Natural killer cell (primary cell): ENCODE results near the gene BYSL. TPM values are rescaled to one million over a fixed set of nuclear protein-coding genes. Genes with fewer than 3 reads are reported as not detected.

ENCODE experiments used
- ATAC-seq, 3 donors: fragments of 150-1000 bp in 2 of 3; fragments of 200-7000 bp in 1 of 3; cut with Tn5 transposase; 1 replicate in 1 of 3; 2 replicates in 2 of 3; pipeline ENCODE4 v1.10.0; 2021; ENCODE audit warnings: mild to moderate bottlenecking in 2 of 3, moderate library complexity in 2 of 3
- DNase-seq, 2 donors: peaks; one replicate each; pipeline versions ENCODE4 v3.0.0 to v3.0.0-alpha.2; 2013 to 2021; ENCODE audit warnings: mixed read lengths in 1 of 2
- H3K27ac ChIP-seq: one replicate; pipeline ENCODE4 v1.5.1; 2013; ENCODE audit warnings: mild to moderate bottlenecking, low read length
- H3K27me3 ChIP-seq: one replicate; pipeline ENCODE4 v1.6.1; 2013; ENCODE audit warnings: low read length; ENCODE audit not compliant: control insufficient read depth, insufficient read depth
- H3K36me3 ChIP-seq: one replicate; pipeline ENCODE4 v1.6.1; 2013; ENCODE audit warnings: low read length; ENCODE audit not compliant: control insufficient read depth, insufficient read depth
- H3K4me1 ChIP-seq: one replicate; pipeline ENCODE4 v1.6.1; 2013; ENCODE audit warnings: low read length; ENCODE audit not compliant: control insufficient read depth, insufficient read depth
- H3K4me3 ChIP-seq: one replicate; pipeline ENCODE4 v1.5.1; 2013; ENCODE audit warnings: low read length
- H3K9me3 ChIP-seq: one replicate; pipeline ENCODE4 v1.6.1; 2013; ENCODE audit warnings: low read length; ENCODE audit not compliant: control insufficient read depth, insufficient read depth
- H3K27ac Mint-ChIP-seq, 2 donors: one replicate each; pipeline ENCODE4 v1.8.0; 2022; ENCODE audit warnings: mild to moderate bottlenecking in 2 of 2, mixed read lengths in 2 of 2, moderate library complexity in 1 of 2
- H3K27me3 Mint-ChIP-seq, 2 donors: one replicate each; pipeline ENCODE4 v1.8.0; 2022; ENCODE audit warnings: low read depth in 2 of 2, mixed read lengths in 2 of 2
- H3K36me3 Mint-ChIP-seq: one replicate; pipeline ENCODE4 v1.8.0; 2022; ENCODE audit warnings: mixed read lengths
- H3K4me1 Mint-ChIP-seq, 2 donors: one replicate each; pipeline ENCODE4 v1.8.0; 2022; ENCODE audit warnings: mixed read lengths in 2 of 2
- H3K4me3 Mint-ChIP-seq: one replicate; pipeline ENCODE4 v1.8.0; 2022; ENCODE audit warnings: mild to moderate bottlenecking, moderate library complexity, mixed read lengths
- H3K9me3 Mint-ChIP-seq, 2 donors: one replicate each; pipeline ENCODE4 v1.8.0; 2022; ENCODE audit warnings: mixed read lengths in 2 of 2
- WGBS: methylation state at CpG from one replicate; pipeline ENCODE4 v1.1.7; 2013; ENCODE audit warnings: missing lambda C conversion rate; ENCODE audit not compliant: insufficient coverage; 5-methylcytosine and 5-hydroxymethylcytosine counted together
- intact Hi-C: fragments of 100-400 bp; cut with micrococcal nuclease; formaldehyde crosslinking; loops from one replicate; pipeline ENCODE4 v1.14.2; 2022
- total RNA-seq, 4 donors: library from RNA; stranded (reverse); fragments of 120-200 nt in 1 of 4; gene quantifications; one replicate each; pipeline versions ENCODE4 v1.2.3 to v1.2.4, GENCODE V29; 2013 to 2022
- TF ChIP-seq, protein P1 (sequence below): fragments of 200-600 bp; IDR thresholded peaks from one replicate; pipeline ENCODE4 v1.8.0; 2022; ENCODE audit warnings: antibody characterized with exemption

The BYSL gene
- total RNA-seq, 3 donors from 2014 or later (not counting 1 experiment from before 2014, with no cell fraction given) = 5.4 to 11.6 (median 5.7) TPM

DNA sequence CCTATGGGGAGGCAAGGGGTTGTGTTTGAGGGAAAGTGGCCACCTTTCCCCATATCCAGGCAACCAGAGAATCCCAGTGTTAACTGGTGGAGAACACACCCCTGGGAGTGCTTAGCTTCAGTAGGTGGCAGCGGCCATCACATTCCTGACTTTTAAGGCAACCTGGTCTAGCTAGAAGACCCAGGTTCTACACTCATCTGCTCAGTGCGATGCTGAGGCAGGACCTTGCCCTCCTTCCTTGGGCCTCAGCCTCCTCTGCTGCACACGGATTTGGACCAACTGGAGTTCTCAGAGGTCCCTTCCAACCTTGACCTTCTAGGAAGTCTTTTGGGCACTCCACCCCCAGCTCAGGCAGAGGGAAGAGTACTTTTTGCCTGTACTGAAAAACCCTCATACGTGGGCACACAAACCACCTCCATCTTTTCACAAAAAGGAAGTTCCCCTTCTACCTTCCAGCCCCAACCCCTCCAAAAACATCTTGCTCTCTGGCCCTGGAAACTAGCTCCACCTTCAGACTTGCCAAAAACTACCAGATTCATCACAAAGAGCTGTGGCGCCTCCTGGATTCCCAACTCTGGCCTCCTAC is 17.4 kb downstream of the BYSL start:
- ATAC-seq = no peak
- peak overlapping the region; percentile 92 for H3K4me3 ChIP-seq
- H3K4me3 Mint-ChIP-seq = peak overlapping the region; percentile 97
- peaks cover 39% of the 10 kb centered on the region for H3K36me3 ChIP-seq
- peak in 1 of 2 donors; percentile 45 for DNase-seq
- peaks cover 7% of the 10 kb centered on the region for H3K36me3 Mint-ChIP-seq
- H3K9me3 ChIP-seq = no peaks in the 10 kb centered on the region
- H3K27ac ChIP-seq = peak overlapping the region; percentile 61
- WGBS = 22% methylated on average over 5 of the region's 5 CpGs
- TF ChIP-seq, protein P1, sequence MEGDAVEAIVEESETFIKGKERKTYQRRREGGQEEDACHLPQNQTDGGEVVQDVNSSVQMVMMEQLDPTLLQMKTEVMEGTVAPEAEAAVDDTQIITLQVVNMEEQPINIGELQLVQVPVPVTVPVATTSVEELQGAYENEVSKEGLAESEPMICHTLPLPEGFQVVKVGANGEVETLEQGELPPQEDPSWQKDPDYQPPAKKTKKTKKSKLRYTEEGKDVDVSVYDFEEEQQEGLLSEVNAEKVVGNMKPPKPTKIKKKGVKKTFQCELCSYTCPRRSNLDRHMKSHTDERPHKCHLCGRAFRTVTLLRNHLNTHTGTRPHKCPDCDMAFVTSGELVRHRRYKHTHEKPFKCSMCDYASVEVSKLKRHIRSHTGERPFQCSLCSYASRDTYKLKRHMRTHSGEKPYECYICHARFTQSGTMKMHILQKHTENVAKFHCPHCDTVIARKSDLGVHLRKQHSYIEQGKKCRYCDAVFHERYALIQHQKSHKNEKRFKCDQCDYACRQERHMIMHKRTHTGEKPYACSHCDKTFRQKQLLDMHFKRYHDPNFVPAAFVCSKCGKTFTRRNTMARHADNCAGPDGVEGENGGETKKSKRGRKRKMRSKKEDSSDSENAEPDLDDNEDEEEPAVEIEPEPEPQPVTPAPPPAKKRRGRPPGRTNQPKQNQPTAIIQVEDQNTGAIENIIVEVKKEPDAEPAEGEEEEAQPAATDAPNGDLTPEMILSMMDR = no peak
- no peaks in the 10 kb centered on the region for H3K27me3 Mint-ChIP-seq
- peaks cover 81% of the 10 kb centered on the region for H3K4me1 ChIP-seq
- H3K9me3 Mint-ChIP-seq = no peaks in the 10 kb centered on the region
- intact Hi-C loops = loop anchor here (5.0 kb wide), 2 partner anchors 34 to 206 kb away; no protein-coding TSS in a partner anchor
- no peaks in the 10 kb centered on the region for H3K27me3 ChIP-seq
- H3K4me1 Mint-ChIP-seq = peaks cover 71 to 80% of the 10 kb centered on the region in 2 donors
- H3K27ac Mint-ChIP-seq = peak overlapping the region; percentile 88 to 95

GRCh38 chr6:41939176-41939847 is 18.0 kb downstream of the BYSL start:
- ATAC-seq (no peak), DNase-seq (peak in 1 of 2 donors; percentile 40)
- H3K27ac Mint-ChIP-seq = peak overlapping the region; percentile 88 to 95
- peaks cover 68 to 78% of the 10 kb centered on the region in 2 donors for H3K4me1 Mint-ChIP-seq
- no peaks in the 10 kb centered on the region for H3K27me3 Mint-ChIP-seq
- Histone ChIP-seq H3K9me3 (no peaks in the 10 kb centered on the region), H3K27me3 (no peaks in the 10 kb centered on the region), H3K27ac (peak overlapping the region; percentile 61), H3K4me1 (peaks cover 77% of the 10 kb centered on the region), H3K36me3 (peaks cover 36% of the 10 kb centered on the region), H3K4me3 (peak overlapping the region; percentile 92)
- WGBS = 4% methylated on average over 10 of the region's 11 CpGs
- TF ChIP-seq, protein P1 = no peak
- peaks cover 7% of the 10 kb centered on the region for H3K36me3 Mint-ChIP-seq
- intact Hi-C loops = loop anchor here (5.0 kb wide), 2 partner anchors 33 to 207 kb away; no protein-coding TSS in a partner anchor
- peak overlapping the region; percentile 97 for H3K4me3 Mint-ChIP-seq
- no peaks in the 10 kb centered on the region for H3K9me3 Mint-ChIP-seq

DNA sequence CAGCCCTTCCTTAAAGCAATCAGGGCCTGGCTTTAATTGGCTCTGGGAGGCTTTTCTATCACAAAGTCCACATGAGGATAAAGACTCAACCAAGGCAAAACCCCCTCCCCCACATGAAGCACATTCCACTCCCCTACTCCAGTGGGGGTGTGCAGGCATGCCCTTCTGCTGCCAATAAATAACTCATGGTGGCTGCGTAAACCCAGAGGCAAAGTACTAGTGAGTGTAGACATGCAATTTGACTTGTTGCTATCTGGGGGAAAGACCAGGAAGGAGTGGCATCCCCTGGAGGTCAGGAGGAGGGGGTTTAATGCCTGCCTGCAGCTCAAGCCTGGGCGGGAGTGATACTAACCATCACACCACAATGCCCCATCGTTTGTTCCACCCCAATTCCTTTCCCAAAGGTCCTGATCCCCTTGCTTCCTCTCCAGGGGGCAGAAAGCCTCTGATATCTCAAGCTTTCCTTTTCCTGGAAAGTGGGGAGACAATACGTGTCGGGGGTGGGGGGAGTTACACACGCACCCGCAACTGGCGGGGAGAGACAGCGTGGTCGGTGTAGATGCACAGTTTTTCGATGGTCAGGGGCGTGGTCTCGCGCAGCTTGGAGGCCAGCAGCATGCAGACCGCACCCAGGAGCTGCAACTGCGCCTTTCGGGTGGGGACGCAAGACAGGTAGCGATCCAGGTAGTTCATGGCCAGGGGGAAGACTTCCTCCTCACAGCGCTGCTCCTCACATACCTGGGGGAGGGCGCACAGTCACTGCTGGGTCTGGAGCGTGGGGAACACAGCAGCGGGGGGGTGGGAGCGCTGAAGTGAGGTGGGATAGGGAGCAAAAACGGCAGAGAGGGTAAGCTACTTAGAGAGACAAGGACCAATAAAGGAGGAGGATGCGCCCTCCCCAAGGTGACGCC is 18.8 kb downstream of the BYSL start:
- no peak for ATAC-seq
- Histone ChIP-seq H3K36me3 (peaks cover 30% of the 10 kb centered on the region), H3K27ac (peak overlapping the region; percentile 61), H3K4me3 (peak overlapping the region; percentile 92), H3K9me3 (no peaks in the 10 kb centered on the region), H3K4me1 (peaks cover 69% of the 10 kb centered on the region), H3K27me3 (no peaks in the 10 kb centered on the region)
- DNase-seq = peak; percentile 25 to 31
- Mint-ChIP-seq H3K27me3 (no peaks in the 10 kb centered on the region), H3K27ac (peak overlapping the region; percentile 88 to 95), H3K9me3 (no peaks in the 10 kb centered on the region), H3K4me3 (peak overlapping the region; percentile 97), H3K4me1 (peaks cover 60 to 70% of the 10 kb centered on the region in 2 donors), H3K36me3 (peaks cover 7% of the 10 kb centered on the region)
- WGBS = 7% methylated on average over 24 of the region's 27 CpGs
- intact Hi-C loops = loop anchor here (5.0 kb wide), 2 partner anchors 32 to 208 kb away; no protein-coding TSS in a partner anchor
- TF ChIP-seq, protein P1 = no peak
